Psoas muscle (tissue), 8 donors: Measurements from ENCODE around the gene ORAI3. TPM values are rescaled to one million over a fixed set of nuclear protein-coding genes. Genes with fewer than 3 reads are reported as not detected.

ENCODE experiments used
- ATAC-seq, 4 donors: fragments of 200-7000 bp; cut with Tn5 transposase; one replicate each; pipeline ENCODE4 v1.9.1; 2020; ENCODE audit warnings: moderate library complexity in 3 of 4, mild to moderate bottlenecking in 2 of 4
- DNase-seq, 2 donors: peaks; one replicate each; pipeline ENCODE4 v3.0.0-alpha.2; 2020
- H3K27ac ChIP-seq: fragments of 200-600 bp; one replicate; pipeline ENCODE4 v1.8.0; 2022
- H3K27me3 ChIP-seq, 3 donors: fragments of 200-600 bp in 1 of 3; one replicate each; pipeline versions ENCODE4 v1.6.1 to v1.8.0; 2013 to 2022; ENCODE audit warnings: low read length in 2 of 3, mild to moderate bottlenecking in 2 of 3, moderate library complexity in 1 of 3; ENCODE audit not compliant: insufficient read depth in 3 of 3
- H3K36me3 ChIP-seq, 2 donors: fragments of 200-600 bp in 1 of 2; one replicate each; pipeline versions ENCODE4 v1.6.1 to v1.8.0; 2013 to 2022; ENCODE audit warnings: low read depth in 1 of 2, mild to moderate bottlenecking in 1 of 2, moderate library complexity in 1 of 2; ENCODE audit not compliant: insufficient read depth in 1 of 2
- H3K4me1 ChIP-seq: fragments of 200-600 bp; one replicate; pipeline ENCODE4 v1.8.0; 2022
- H3K4me3 ChIP-seq: fragments of 200-600 bp; one replicate; pipeline ENCODE4 v1.8.0; 2022; ENCODE audit warnings: mild to moderate bottlenecking
- H3K9me3 ChIP-seq: fragments of 200-600 bp; one replicate; pipeline ENCODE4 v1.8.0; 2022
- WGBS, 3 donors: extraction: QIAGEN DNeasy Blood & Tissue Kit; methylation state at CpG; one replicate each; pipeline versions ENCODE4 v1.1.6 to v1.1.7; 2013; 5-methylcytosine and 5-hydroxymethylcytosine counted together
- intact Hi-C, 2 donors: fragments of 100-400 bp; cut with DNase I; formaldehyde crosslinking; loops; one replicate each; pipeline versions ENCODE4 v1.11.0 to v1.14.2; 2022
- polyA plus RNA-seq, 3 donors: library from polyadenylated mRNA; stranded (reverse); fragments of 200-250 nt; gene quantifications; one replicate each; pipeline ENCODE4 v1.2.3, GENCODE V29; 2013
- total RNA-seq, 4 donors: library from RNA; stranded (reverse); fragmentation: NEBNext Ultra II Directional in 2 of 4; extraction: Animal tissue kit (Norgen Biotek cat#: 25700) in 2 of 4; gene quantifications; one replicate each; pipeline versions ENCODE4 v1.2.1 to v1.2.4, GENCODE V29; 2021 to 2023
- TF ChIP-seq, protein P1 (sequence below): fragments of 200-600 bp; IDR thresholded peaks from one replicate; pipeline ENCODE4 v1.8.0; 2022; ENCODE audit warnings: antibody characterized with exemption
- donor health status: healthy with polysubstance abuse.
- donor health status: DM: no; HTN: no; CAD: no; lungs with moderate emphysema.
- donor health status: Bipolar disorder and iron deficiency.
- donor health status: healthy.
- donor health status: DM: yes; HTN: yes; CAD: no.
- donor health status: DM: no; HTN: no; CAD: no.
- donor health status: DM: no; HTN: no; CAD: no.
- donor health status: DM: yes; HTN: yes; CAD: no.

ORAI3 gene
- total and polyA plus RNA-seq, 7 donors: 3.5 to 6.0 (median 5.2) TPM

DNA sequence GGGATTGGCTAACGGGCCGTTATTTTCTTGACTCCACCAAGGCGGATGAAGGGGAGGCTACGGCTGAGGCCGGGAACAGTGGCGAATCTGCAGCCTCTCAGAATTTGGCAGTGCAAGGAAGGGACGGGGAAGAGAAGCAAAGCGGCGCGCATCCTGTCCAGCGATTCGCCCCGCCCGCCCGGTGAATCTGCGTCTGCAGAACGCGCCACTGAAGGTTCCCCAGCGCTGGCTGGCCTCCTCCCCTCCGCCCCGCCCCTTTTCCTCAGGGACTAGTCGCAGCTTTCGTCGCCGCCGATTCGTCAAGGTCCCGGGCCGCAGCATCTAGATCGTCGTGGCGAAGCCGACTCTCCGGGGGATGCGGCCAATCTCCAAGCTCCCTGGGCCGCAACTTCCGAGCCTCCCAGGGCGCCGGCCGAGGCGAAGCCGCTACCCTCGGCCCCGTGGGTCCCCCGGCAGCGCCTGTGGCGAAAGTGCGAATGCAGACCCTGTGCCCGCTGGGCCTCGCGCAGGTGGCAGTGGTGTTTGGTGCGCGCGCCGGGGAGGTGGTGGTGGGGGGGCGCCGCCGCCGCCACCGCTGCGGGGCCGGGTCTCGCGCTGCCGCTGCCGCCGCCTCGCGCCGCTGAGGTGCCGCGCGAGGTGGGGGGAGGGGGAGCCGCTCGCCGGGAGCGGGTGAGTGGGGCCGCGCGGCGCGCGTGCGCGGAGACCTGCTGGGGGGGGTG lies 8.7 kb downstream of the ORAI3 start, which contains the start of gene SETD1A:
Gene SETD1A (plus strand): TSS at position 299 of the 719 bp plus-strand sequence. CDS start 978 bp downstream, outside the sequence.
- TF ChIP-seq, protein P1, sequence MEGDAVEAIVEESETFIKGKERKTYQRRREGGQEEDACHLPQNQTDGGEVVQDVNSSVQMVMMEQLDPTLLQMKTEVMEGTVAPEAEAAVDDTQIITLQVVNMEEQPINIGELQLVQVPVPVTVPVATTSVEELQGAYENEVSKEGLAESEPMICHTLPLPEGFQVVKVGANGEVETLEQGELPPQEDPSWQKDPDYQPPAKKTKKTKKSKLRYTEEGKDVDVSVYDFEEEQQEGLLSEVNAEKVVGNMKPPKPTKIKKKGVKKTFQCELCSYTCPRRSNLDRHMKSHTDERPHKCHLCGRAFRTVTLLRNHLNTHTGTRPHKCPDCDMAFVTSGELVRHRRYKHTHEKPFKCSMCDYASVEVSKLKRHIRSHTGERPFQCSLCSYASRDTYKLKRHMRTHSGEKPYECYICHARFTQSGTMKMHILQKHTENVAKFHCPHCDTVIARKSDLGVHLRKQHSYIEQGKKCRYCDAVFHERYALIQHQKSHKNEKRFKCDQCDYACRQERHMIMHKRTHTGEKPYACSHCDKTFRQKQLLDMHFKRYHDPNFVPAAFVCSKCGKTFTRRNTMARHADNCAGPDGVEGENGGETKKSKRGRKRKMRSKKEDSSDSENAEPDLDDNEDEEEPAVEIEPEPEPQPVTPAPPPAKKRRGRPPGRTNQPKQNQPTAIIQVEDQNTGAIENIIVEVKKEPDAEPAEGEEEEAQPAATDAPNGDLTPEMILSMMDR: no peak
- Histone ChIP-seq H3K27ac (peak within 1 kb of the TSS; percentile 100), H3K4me1 (peaks cover 27% of the 10 kb centered on the region), H3K4me3 (peak within 1 kb of the TSS; percentile 95), H3K36me3 (peaks cover 6 to 41% of the 10 kb centered on the region in 2 donors), H3K27me3 (no peaks in the 10 kb centered on the region), H3K9me3 (no peaks in the 10 kb centered on the region)
- DNase-seq (peak; percentile 98), ATAC-seq (peak; percentile 91 to 94 (median 92))
- 0 to 1% (median 0%) methylated on average over 49 to 84 of the region's 85 CpGs for WGBS, 3 donors
- intact Hi-C loops: no loop called here

DNA sequence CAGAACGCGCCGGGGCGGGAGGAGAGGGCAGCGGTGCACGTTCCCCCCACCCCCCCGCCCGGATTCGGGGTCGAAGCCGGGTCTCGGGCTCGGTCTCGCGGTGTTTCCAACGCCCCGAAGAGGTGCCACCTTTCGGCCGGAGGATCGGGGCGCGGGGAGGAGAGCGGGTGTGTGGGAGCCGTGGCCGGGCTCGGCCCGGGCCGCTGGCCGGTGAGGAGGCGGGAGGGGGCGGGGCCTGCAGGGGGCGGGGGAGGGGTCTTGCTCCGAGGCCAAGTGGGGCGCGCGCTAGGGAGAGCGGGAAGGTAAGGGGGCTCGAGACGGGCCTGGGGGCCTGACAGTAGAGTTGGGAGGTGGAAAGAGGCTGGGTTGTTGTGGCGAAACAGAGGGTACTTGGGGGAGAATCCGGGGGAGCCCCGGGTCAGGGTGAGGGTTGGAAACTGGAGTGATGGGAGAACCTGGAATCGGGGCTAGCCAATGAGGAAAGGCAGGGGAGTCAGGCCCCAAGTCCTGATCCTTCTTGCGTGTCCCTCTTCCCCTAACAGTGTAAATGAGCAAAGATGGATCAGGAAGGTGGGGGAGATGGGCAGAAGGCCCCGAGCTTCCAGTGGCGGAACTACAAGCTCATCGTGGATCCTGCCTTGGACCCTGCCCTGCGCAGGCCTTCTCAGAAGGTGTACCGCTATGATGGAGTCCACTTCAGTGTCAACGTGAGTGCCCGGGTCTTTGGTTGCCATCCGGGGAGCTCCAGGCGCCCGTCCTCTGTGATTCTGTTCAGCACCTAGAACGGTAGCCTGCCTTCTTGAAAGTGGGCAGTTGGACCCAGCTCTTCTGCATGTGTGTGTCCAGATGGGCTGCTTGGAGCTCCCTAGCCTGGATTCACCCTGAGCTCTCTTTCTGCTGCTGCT lies 9.6 kb downstream of the ORAI3 start:
- ATAC-seq: peak; percentile 11 to 36 (median 34)
- Histone ChIP-seq H3K4me3 (peak overlapping the region; percentile 95), H3K27me3 (no peaks in the 10 kb centered on the region), H3K9me3 (no peaks in the 10 kb centered on the region), H3K27ac (peak overlapping the region; percentile 100), H3K4me1 (peaks cover 25% of the 10 kb centered on the region), H3K36me3 (peaks cover 6 to 49% of the 10 kb centered on the region in 2 donors)
- DNase-seq: peak; percentile 68 to 87
- 9 to 17% (median 15%) methylated on average over 26 to 55 of the region's 55 CpGs for WGBS, 3 donors
- intact Hi-C loops: no loop called here
- TF ChIP-seq, protein P1: no peak

DNA sequence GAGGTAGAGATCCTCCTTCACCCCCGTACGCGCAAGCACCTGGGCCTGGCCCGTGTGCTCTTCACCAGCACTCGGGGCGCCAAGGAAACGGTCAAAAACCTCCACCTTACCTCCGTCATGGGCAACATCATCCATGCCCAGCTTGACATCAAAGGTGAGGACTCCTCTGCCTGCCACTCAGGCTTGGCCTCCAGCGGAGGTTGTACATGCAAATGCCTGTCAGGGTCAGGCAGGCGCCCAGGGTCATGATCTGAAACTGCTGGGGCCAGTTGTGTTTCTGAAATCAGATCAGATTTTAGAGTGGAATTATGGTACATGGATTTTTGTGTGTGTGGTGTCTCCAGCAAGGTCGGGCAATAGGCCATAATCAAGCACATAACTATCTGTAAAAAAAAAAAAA lies 12.5 kb downstream of the ORAI3 start:
- no peak for DNase-seq
- WGBS, 3 donors: 88 to 95% (median 91%) methylated on average over 11 of the region's 11 CpGs
- H3K9me3 ChIP-seq: no peaks in the 10 kb centered on the region
- H3K4me3 ChIP-seq: no peak overlapping the region
- H3K27me3 ChIP-seq: no peaks in the 10 kb centered on the region
- intact Hi-C loops: no loop called here
- TF ChIP-seq, protein P1: no peak
- no peak for ATAC-seq
- H3K27ac ChIP-seq: no peak overlapping the region
- H3K36me3 ChIP-seq: peaks cover 10 to 79% of the 10 kb centered on the region in 2 donors
- peaks cover 21% of the 10 kb centered on the region for H3K4me1 ChIP-seq

DNA sequence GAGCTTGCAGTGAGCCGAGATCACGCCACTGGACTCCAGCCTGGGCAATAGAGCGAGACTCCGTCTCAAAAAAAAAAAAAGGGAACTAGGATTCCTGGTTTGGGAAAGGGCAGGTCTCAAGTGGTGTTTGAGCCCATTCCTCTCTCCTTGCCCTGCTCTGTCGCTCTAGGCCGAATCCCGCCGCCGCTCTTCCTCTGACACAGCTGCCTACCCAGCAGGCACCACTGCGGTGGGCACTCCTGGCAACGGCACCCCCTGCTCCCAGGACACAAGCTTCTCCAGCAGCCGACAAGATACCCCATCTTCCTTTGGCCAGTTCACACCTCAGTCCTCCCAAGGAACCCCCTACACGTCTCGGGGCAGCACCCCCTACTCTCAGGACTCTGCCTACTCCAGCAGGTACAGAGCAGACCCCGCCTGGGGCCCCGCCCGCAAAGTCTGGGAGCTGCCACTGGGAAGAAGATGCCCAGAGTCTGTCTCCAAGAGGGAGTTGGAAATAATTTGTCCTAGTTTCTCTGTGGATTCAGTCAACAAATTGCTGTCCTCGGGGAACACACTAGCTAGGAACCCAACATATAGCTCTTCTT lies 15.2 kb downstream of the ORAI3 start:
- intact Hi-C loops: no loop called here

More for the DNA sequence above, 15.2 kb downstream of the ORAI3 start:
- DNase-seq (no peak), ATAC-seq (no peak)
- H3K27me3 ChIP-seq: no peaks in the 10 kb centered on the region
- H3K4me3 ChIP-seq: no peak overlapping the region
- H3K4me1 ChIP-seq: peaks cover 8% of the 10 kb centered on the region
- H3K9me3 ChIP-seq: no peaks in the 10 kb centered on the region
- TF ChIP-seq, protein P1: no peak
- peaks cover 12 to 100% of the 10 kb centered on the region in 2 donors for H3K36me3 ChIP-seq
- no peak overlapping the region for H3K27ac ChIP-seq
- WGBS, 3 donors: 89 to 91% (median 91%) methylated on average over 14 to 18 of the region's 18 CpGs
